Stimulated activated memory B cell treated with anti-CD40 and anti-IgM and Interleukin-4, amounts not matched to agents 10 μg/mL and 1 μg/mL and 100 μg/mL, for 72 hours (primary cell): ENCODE data around the gene KRT16.
A peak's percentile ranks its signal among the peaks of the same experiment; 100 is the strongest.
"Not testable (repeated sequence)": the region's sequence is repeated elsewhere in the genome, so short reads cannot be mapped to it uniquely, and the experiment has no call there.

Source experiments
- ATAC-seq: fragments of 150-1000 bp; cut with Tn5 transposase; 2 replicates; pipeline ENCODE4 v1.10.0; 2021
- H3K27ac Mint-ChIP-seq: one replicate; pipeline ENCODE4 v1.8.0; 2022; ENCODE audit warnings: mild to moderate bottlenecking, mixed read lengths
- H3K27me3 Mint-ChIP-seq: one replicate; pipeline ENCODE4 v1.8.0; 2022; ENCODE audit warnings: mixed read lengths
- H3K36me3 Mint-ChIP-seq: one replicate; pipeline ENCODE4 v1.8.0; 2022; ENCODE audit warnings: mixed read lengths
- H3K4me1 Mint-ChIP-seq: one replicate; pipeline ENCODE4 v1.8.0; 2022; ENCODE audit warnings: mixed read lengths
- H3K4me3 Mint-ChIP-seq: one replicate; pipeline ENCODE4 v1.8.0; 2022; ENCODE audit warnings: mild to moderate bottlenecking, moderate library complexity, mixed read lengths
- H3K9me3 Mint-ChIP-seq: one replicate; pipeline ENCODE4 v1.8.0; 2022; ENCODE audit warnings: mixed read lengths

The KRT16 gene

DNA sequence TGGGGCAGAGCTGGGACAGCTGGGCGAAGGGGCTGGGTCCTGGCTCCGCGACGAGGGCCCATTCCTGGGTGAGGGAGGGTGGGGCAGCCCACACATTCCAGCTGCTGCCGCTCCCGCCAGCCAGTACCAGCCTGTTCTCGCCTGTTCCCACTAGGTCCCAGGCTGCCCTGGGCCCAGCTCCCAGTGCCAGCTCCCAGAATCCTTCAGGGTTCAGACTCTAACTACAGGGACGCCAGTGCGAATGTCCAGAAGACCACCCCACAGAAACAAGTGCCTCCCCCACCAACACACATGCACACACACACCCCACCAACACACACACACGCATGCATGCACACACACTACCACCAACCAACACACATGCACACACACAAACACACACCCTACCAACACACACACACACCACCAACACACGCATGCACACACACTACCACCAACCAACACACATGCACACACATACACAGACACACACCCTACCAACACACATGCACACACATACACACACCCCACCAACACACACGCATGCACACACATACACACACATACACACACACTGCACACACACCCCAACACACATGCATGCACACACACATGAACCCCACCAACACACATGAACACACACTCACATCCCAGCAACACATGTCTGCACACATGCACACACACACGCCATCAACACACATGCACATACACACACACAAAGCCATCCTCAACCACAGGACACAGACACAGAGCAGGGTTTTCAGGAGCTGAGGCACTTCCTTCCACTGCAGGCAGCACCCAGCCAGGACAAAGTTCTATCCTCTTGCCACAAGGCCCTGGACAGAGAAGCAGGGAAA, 39.3 kb upstream of the KRT16 start:
- Mint-ChIP-seq H3K27me3 (peaks cover 8% of the 10 kb centered on the region), H3K9me3 (no peaks in the 10 kb centered on the region), H3K36me3 (no peaks in the 10 kb centered on the region), H3K27ac (no peak overlapping the region), H3K4me1 (peaks cover 11% of the 10 kb centered on the region), H3K4me3 (no peak overlapping the region)
- ATAC-seq, result no peak

DNA sequence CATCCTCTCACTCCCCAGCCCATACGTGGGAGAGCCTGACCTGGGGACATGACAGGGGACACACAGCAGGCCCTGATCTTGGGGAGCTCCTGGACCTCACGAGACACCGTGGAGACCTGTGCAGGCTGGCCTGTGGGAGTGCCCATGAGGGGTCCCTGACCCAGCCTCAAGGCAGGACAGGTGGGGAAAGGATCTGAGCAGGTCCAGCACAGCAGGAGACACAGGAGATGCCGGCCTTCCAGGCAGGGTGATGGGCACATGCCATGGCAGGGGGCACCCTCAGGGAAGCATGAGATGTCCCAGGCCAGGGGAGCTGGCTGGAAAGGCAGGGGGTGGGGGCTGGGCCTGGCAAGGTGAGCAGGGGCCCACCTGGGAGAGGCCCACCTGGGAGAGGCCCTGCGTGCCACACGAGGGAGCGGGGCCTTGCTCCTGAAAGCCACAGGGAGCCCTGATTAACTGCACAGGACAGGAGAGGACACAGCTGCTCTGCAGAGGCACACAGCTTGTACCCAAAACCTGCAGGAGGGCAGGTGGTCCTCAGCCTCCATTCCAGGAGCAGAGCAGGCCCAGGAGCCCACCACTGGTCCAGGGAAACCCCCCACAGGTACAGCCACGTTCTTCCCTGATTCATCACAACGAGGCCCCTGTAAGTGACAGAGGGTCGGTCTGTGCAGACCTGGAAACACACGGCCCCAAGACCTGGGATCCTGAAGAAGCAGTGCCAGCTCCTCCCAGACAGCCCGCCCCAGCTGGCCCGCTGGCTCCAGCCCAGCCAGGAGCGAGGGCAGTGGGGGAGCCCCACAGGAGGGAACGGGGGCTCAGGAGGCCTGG, 38.4 kb upstream of the KRT16 start:
- Mint-ChIP-seq H3K27ac (no peak overlapping the region), H3K4me1 (peaks cover 11% of the 10 kb centered on the region), H3K27me3 (no peaks in the 10 kb centered on the region), H3K9me3 (no peaks in the 10 kb centered on the region), H3K36me3 (no peaks in the 10 kb centered on the region), H3K4me3 (no peak overlapping the region)
- no peak for ATAC-seq

DNA sequence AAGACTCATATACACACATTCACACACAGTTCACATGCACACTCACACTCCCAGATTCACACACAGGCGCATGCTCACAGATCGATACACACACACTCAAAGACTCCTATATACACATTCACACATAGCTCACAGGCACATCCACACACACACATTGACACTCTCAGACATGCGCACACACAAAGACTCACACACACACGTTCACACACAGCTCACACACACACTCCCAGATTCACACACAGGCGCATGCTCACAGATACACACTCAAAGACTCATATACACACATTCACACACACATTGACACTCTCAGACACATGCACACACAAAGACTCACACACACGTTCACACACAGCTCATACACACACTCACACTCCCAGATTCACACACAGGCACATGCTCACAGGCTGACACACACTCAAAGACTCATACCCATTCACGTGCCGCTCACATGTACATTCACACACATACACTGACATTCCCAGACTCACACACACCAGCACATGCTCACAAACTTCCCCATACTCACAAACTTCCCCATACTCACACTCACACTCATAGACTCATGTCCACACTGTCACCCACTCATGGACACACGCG, 37.5 kb upstream of the KRT16 start:
- Mint-ChIP-seq H3K36me3 (no peaks in the 10 kb centered on the region), H3K4me1 (peaks cover 11% of the 10 kb centered on the region), H3K27me3 (no peaks in the 10 kb centered on the region), H3K9me3 (no peaks in the 10 kb centered on the region), H3K4me3 (no peak overlapping the region), H3K27ac (no peak overlapping the region)
- no peak for ATAC-seq

DNA sequence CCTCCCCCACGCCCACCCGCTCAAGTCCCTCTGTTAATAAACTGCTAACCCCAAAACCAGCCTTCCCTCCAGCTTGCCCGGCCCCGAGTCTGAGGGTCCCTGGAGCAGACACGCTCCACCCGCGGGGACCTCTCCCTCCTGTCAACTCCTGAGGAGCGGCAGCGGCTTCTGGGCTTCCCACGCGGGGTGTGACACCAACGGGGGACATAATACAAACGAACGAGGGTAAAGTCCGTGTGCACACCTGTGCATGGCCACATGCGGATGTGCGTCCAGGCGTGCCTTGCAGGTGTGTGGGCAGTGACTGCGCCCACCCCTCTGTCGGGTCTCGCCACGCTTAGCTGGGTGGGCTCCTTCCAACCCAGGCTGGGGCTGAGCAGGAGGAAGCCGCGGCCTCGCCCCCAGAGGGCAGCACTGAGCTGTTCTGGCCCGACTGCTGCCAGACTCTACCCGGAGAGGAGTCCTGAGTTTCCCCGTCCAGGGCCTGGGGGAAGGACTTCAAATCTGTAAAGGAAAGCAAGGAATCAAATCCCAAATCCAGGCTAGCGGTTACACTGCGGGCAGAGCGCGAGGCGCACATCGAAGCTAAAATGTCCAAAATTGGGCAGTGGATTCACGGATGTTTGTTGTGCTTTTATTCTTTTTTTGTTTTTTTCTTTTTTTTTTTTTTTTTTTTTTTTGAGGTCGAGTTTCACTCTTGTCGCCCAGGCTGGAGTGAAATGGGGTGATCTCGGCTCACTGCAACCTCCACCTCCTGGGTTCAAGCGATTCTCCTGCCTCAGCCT, 36.0 kb upstream of the KRT16 start:
- Mint-ChIP-seq H3K4me3 (peak overlapping the region; percentile 79), H3K4me1 (peaks cover 11% of the 10 kb centered on the region), H3K27me3 (no peaks in the 10 kb centered on the region), H3K36me3 (no peaks in the 10 kb centered on the region), H3K9me3 (no peaks in the 10 kb centered on the region), H3K27ac (peak overlapping the region; percentile 77)
- ATAC-seq, result peak; percentile 91

DNA sequence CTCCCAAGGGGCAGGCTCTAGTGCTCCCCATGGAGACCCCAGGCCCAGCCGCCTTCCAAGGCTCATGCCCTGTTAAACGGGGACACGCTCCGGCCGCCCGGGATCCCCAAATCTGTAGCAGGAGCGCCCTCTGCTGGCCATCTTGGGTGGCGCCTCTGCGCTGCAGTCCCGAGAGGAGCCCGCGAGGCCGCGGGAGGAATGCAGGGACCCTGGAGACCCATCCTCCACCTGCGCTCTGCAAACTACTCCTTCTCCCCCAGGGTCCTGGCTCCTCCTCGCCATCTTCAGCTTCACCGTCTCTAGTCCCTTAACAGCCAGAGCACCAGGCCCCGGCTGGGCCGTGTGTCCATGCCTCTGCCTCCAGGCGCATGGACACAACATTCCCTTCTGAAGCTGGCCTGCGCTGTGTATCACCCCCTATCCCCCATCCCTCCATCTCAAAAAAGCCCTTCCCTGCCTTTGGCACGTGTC, 35.4 kb upstream of the KRT16 start:
- peak; percentile 79 for ATAC-seq
- peak overlapping the region; percentile 79 for H3K4me3 Mint-ChIP-seq
- no peaks in the 10 kb centered on the region for H3K9me3 Mint-ChIP-seq
- H3K36me3 Mint-ChIP-seq, result no peaks in the 10 kb centered on the region
- peak overlapping the region; percentile 77 for H3K27ac Mint-ChIP-seq
- H3K27me3 Mint-ChIP-seq, result no peaks in the 10 kb centered on the region
- H3K4me1 Mint-ChIP-seq, result peaks cover 11% of the 10 kb centered on the region

DNA sequence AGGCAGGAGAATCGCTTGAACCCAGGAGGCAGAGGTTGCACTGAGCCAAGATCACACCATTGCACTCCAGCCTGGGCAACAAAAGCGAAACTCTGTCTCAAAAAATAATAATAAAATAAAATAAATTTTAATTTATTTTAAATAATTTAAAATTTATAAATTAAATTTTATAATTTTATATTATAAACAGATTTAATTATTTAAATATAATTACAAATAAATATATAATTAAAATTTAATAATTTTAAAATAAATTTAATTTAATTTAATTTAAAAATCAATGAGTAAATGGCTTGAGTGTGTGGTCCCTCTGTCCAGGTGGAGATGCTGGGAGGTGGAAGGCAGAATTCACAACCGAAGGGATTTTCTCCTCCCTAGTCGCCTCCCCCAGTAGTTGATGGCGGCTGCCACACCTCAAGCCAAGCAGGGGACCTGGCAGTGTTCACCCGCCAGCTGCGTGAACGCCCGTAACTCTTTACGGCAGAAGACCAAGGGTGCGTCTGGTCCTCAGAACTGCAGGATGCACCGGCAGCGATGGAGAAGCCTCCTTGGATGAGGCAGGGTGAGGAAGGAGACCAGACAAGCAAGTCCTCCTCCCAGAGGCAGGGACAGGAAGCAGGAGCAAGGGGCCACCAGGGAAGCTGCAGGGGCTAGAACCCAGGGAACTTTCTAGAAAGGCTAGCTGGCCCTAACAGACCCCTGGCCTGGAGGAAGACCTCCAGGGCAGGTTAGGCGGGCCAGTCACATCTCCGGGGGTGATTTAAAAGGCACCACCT, 34.7 kb upstream of the KRT16 start:
- H3K9me3 Mint-ChIP-seq, result no peaks in the 10 kb centered on the region
- peak overlapping the region; percentile 14 for H3K4me3 Mint-ChIP-seq
- no peaks in the 10 kb centered on the region for H3K36me3 Mint-ChIP-seq
- ATAC-seq, result no peak
- no peaks in the 10 kb centered on the region for H3K27me3 Mint-ChIP-seq
- H3K27ac Mint-ChIP-seq, result no peak overlapping the region
- peaks cover 11% of the 10 kb centered on the region for H3K4me1 Mint-ChIP-seq

DNA sequence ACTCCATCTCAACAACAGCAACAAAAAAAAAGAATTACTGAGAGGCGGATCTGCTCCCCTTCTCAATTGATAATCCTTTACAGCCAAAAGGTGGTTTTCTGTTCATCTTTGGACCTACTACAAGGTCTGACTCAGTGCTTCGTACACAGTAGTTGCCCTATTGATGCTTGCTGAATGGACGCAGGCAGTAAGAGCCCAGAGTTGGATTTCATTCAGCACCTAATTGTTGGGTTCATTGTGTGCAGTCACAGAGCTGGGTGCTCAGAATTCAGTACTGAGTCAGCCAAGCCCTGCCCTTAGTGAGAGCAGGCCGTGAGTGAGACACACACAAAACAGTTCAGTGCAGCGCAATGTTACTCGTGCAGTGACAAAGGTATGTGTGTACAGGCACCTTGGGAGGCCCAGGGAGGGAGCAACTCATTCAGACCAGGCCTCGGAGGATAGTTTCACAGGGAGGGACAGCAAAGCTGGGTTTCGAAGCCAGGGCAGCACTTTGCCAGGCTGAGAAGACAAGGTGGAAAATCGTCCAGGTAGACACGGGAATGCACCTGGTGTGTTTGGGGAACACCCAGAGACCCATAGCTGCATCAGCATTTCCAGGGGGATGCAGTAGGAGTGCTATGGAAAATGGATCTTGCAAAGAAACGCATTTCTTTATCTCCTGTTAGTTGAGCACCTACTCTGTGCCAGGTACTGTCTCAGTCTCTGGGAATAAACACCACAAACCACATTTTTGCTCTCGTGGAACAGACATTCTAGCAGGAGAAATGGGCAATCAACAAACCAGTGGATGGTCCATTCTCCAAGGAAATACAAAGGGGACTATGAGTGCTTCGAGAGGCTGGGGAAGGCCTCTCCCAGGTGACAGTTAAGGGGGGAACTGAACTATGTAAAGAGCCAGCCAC, 29.9 kb upstream of the KRT16 start:
- Mint-ChIP-seq H3K27me3 (peaks cover 12% of the 10 kb centered on the region), H3K4me3 (no peak overlapping the region), H3K9me3 (no peaks in the 10 kb centered on the region), H3K27ac (no peak overlapping the region), H3K36me3 (no peaks in the 10 kb centered on the region), H3K4me1 (no peaks in the 10 kb centered on the region)
- ATAC-seq, result no peak

DNA sequence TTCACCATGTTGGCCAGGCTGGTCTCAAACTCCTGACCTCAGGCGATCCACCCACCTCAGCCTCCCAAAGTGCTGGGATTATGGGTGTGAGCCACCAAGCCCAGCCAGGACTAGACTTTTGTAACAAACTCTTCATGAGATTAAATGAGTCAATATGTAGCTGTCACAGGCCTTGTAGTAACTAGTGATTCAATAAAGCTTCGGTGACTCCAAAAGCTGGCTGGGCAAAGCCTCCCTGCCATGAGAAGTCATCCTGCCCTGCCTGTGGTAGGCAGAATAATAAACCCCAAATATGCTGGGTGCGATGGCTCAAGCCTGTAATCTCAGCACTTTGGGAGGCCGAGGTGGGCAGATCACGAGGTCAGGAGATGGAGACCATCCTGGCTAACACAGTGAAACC, 28.0 kb upstream of the KRT16 start:
- not testable (repeated sequence) for H3K4me3 Mint-ChIP-seq, ATAC-seq, H3K9me3 Mint-ChIP-seq, H3K27ac Mint-ChIP-seq, H3K36me3 Mint-ChIP-seq, H3K4me1 Mint-ChIP-seq
- peaks cover 12% of the 10 kb centered on the region for H3K27me3 Mint-ChIP-seq

DNA sequence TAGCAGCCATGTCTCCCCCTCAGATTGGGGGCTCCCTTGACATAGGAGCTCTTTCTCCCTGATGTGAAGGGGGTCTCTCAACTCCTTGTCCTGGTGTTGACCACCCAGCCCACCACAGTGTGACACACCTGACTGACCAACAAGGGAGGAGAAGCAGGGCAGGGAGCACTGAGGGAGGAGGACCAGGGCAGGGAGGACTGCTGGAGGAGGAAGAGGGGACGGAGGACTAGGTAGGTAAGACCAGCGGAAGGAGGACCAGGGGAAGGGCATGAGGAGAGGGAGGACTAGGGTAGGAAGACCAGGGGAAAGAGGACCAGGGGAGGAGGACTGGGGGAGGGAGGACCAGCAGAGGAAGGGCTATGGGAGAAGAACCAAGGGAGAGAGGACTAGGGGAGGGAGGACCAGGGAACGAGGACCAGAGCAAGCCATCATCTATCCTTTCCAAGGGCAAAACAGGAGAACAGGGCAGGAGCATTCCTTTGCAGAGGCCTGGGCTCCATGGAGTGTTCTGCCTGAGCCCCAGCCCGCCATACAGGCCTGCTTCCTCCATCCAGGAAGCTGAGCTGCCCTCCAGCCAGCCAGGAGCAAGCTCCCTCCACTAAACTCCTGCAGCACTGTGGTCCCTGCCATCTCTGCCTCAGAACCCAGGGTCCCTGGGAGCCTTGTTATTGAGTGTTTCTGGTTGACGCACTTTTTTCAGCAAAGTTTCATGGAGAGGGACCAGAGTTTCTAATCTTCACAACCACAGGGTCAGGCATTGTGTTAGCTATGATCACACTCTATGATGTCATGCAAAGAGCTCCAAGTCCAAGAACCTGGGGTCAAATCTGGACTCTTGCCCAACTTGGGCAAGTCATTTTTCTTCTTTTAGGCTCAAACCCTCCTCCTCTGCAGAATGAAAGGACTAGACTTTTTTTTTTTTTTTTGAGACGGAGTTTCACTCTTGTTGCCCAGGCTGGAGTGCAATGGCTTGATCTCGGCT, 27.2 kb upstream of the KRT16 start:
- no peaks in the 10 kb centered on the region for H3K9me3 Mint-ChIP-seq
- peaks cover 12% of the 10 kb centered on the region for H3K27me3 Mint-ChIP-seq
- no peak overlapping the region for H3K27ac Mint-ChIP-seq
- no peak overlapping the region for H3K4me3 Mint-ChIP-seq
- no peak for ATAC-seq
- no peaks in the 10 kb centered on the region for H3K36me3 Mint-ChIP-seq
- H3K4me1 Mint-ChIP-seq, result no peaks in the 10 kb centered on the region

DNA sequence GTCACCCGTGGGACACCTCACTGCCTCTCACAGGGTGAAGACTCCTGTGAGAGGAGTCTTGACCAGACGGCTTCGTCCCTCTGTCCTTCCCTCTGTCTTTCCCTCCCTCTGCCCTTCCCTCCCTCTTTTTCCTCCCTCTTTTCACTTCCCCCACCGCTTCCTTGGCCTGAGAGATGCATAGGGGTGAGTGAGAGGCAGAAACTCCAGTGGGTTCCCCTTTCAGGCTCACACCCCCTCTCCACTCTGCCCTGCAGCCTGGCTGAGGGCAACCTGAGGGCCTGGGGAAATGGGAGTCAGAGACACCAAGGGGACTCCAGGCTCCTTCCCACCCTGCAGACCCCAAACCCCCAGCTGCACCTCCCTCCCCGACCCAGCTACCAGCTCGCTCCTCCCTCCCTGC, 26.4 kb upstream of the KRT16 start:
- Mint-ChIP-seq H3K9me3 (no peaks in the 10 kb centered on the region), H3K4me1 (no peaks in the 10 kb centered on the region), H3K27ac (no peak overlapping the region), H3K36me3 (no peaks in the 10 kb centered on the region), H3K4me3 (no peak overlapping the region), H3K27me3 (peaks cover 12% of the 10 kb centered on the region)
- ATAC-seq, result no peak

DNA sequence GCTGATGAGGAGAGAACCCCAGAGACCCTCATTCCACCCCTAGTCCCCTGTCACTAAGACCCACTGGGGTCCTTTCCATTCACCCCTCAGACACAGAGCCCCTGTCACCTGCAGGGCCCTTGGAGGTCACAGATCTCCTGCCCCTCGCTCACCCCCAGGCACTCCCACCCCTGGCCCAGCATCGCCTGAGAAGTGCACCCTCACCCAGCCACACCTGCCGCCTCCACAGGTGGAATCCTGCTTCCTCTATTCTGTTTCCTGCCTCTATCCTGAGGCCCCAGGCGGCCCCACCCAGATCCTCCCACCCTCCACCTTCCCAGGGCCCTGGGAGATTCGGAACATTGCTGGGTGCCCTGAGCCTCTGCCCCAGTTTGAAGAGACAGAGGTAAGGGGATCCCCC, 25.6 kb upstream of the KRT16 start:
- Mint-ChIP-seq H3K27me3 (peaks cover 12% of the 10 kb centered on the region), H3K4me1 (no peaks in the 10 kb centered on the region), H3K4me3 (no peak overlapping the region), H3K27ac (no peak overlapping the region), H3K9me3 (no peaks in the 10 kb centered on the region), H3K36me3 (no peaks in the 10 kb centered on the region)
- no peak for ATAC-seq

DNA sequence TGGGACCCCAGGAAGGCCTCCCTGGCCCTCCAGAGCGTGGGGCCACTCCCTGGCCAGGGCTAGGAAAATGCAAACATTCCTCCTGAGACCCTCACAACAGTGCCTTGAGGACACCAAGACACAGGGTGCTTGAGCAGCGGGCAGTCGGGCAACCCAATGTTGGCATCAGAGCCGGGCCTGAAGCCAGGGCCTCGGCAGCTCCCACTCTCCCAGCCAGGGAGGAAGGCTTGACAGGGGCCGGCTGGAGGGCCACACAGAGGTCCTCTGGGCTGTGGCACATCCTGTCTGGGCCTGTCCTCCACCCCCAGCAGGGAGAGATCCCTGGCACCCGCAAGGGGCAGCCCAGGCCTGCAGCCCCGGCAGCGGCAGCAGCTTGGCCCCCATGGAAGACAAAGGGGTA, 24.1 kb upstream of the KRT16 start:
- peaks cover 12% of the 10 kb centered on the region for H3K27me3 Mint-ChIP-seq
- no peak for ATAC-seq
- H3K36me3 Mint-ChIP-seq, result no peaks in the 10 kb centered on the region
- H3K4me1 Mint-ChIP-seq, result no peaks in the 10 kb centered on the region
- H3K9me3 Mint-ChIP-seq, result no peaks in the 10 kb centered on the region
- no peak overlapping the region for H3K4me3 Mint-ChIP-seq
- H3K27ac Mint-ChIP-seq, result no peak overlapping the region
